H7 (cell line): Measurements from ENCODE around the gene SEC24D. TPM values are rescaled to one million over a fixed set of nuclear protein-coding genes. Genes with fewer than 3 reads are reported as not detected.

Source experiments
- DNase-seq: peaks from one replicate; pipeline ENCODE4 v3.0.0; 2012
- H3K27me3 ChIP-seq: 2 replicates; pipeline ENCODE4 v1.6.0; 2011; ENCODE audit warnings: mild to moderate bottlenecking, low read length; ENCODE audit not compliant: control insufficient read depth, insufficient read depth
- H3K36me3 ChIP-seq: replicated peaks from 2 replicates; pipeline ENCODE4 v1.5.1; 2011; ENCODE audit warnings: low read length; ENCODE audit not compliant: control insufficient read depth, insufficient read depth
- H3K4me3 ChIP-seq: 2 replicates; pipeline ENCODE4 v1.5.1; 2011; ENCODE audit warnings: low read depth, mild to moderate bottlenecking, control low read depth, low read length, moderate library complexity; ENCODE audit not compliant: insufficient read depth
- total RNA-seq: library from RNA; depleted of rRNA; stranded (reverse); fragments of >200 nt; shearing (Covaris generic); gene quantifications from 2 replicates; pipeline ENCODE4 v1.2.3, GENCODE V29; 2014

The SEC24D gene
- total RNA-seq, 1 experiment from 2014 or later, result 39.4 TPM

GRCh38 chr4:118761397-118762016 is 74.4 kb downstream of the SEC24D start:
- Histone ChIP-seq H3K36me3 (peaks cover 14% of the 10 kb centered on the region), H3K4me3 (no peak overlapping the region), H3K27me3 (no peaks in the 10 kb centered on the region)
- no peak for DNase-seq

DNA sequence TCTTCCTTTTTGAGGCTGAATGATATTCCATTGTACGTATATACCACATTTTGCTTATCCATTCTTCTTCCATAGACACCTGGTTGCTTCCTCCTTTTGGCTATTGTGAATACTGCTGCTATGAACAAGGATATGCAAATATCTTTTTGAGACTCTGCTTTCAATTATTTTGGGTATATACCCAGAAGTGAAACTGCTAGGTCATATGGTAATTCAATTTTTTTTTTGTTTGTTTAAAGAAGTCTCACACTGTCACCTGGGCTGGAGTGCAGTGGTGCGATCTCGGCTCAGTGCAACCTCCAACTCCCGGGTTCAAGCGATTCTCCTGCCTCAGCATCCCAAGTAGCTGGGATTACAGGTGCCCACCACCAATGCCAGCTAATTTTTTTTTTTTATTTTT is 75.4 kb downstream of the SEC24D start:
- Histone ChIP-seq H3K36me3 (peaks cover 13% of the 10 kb centered on the region), H3K27me3 (no peaks in the 10 kb centered on the region), H3K4me3 (no peak overlapping the region)
- no peak for DNase-seq

DNA sequence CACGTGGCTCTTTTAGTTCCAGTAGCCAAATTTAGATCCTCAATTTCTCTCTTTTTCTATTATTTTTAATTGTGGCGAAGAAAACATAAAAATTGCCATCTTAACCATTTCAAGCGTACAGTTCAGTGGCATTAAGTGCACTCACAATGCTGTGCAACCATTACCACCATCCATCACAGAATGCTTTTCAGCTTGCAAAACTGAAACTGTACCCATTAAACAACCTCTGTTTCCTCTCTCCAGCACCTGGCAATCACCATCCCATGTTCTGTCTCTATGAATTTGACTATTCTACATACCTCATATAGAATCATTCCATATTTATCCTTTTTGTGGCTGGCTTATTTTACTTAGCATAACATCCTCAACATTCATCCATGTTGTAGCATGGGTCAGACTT is 75.8 kb downstream of the SEC24D start:
- Histone ChIP-seq H3K4me3 (no peak overlapping the region), H3K36me3 (peaks cover 11% of the 10 kb centered on the region), H3K27me3 (no peaks in the 10 kb centered on the region)
- DNase-seq, result no peak

DNA sequence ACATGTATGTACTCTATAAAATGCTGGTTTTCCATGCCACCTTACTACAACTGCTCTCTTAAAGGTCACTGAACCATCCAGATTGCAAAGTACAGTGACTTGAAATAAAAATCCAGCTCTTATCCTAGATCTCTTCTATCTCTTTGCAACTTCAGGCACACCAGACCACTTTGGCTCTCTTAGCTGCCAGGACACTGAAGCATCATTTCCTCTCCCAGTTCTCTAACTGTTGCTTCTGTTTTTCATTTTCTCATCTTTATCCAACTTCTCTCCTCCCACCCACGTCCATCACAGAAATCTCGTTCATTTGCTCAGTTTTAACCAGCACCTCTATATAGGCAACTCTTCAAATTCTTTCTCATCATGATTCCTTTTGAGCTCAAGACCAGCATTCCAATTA is 76.4 kb downstream of the SEC24D start:
- Histone ChIP-seq H3K27me3 (no peaks in the 10 kb centered on the region), H3K36me3 (peaks cover 10% of the 10 kb centered on the region), H3K4me3 (no peak overlapping the region)
- DNase-seq, result no peak

DNA sequence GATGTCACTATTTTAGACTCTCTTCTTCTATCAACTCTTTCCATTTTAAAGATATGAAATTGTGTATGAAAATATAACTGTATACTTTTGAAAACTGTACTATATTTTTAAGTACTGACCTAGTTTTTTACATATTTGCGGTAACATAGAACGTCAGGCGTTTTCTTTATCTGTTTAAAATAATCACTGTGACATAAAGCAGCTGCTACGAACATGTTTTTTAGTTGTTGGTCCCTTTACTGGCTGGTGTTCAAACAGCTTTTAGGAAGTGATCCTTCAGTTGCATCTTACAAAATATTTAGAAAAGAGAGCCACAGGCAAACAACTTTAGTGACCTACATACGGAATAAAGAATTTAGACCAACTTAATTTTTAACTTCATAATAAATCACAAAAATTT is 77.6 kb downstream of the SEC24D start:
- H3K27me3 ChIP-seq, result no peaks in the 10 kb centered on the region
- H3K4me3 ChIP-seq, result no peak overlapping the region
- peaks cover 7% of the 10 kb centered on the region for H3K36me3 ChIP-seq
- DNase-seq, result no peak

DNA sequence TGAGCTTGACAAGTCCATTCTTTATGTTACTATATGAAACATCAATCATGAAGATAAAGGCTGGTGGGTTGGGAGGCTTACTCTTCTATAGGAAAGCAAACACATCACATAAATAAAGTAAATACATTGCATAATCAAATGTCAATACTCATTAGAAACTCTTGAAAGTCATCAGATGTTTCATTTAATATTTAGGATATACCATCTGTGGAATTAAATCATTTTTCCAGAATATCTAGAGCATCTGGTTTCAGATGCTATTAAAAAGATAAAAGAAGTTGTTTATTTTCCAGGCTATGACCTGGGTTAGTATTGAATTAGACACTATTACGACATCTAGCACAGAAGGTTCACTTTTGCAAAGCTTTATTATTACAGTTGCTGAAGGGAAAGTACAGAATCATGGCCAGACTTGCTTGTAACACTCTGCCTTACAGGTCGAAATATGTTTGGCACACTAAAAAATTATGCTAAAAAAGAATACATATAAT is 78.1 kb downstream of the SEC24D start:
- H3K4me3 ChIP-seq, result no peak overlapping the region
- H3K27me3 ChIP-seq, result no peaks in the 10 kb centered on the region
- DNase-seq, result no peak
- H3K36me3 ChIP-seq, result peaks cover 8% of the 10 kb centered on the region

DNA sequence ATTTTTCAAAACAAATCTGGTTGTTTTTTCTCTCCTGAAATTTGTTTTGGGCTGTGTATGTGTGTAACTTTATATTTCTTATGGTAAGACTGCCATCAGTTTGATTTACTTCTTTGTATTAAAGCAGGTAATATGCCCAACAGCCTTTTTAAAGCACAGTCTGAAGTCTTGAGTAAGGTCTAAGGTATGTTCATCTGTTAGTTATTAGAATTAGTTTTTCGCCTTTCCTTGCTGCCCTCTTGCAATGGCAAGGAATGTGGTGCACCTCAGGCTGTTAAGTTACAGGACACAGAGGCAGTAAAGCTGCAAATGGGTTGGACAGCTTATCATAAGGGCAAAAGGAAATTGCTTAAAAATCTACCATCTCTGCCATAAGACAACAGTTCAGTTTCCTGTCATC is 79.0 kb downstream of the SEC24D start:
- DNase-seq, result no peak
- H3K4me3 ChIP-seq, result no peak overlapping the region
- peaks cover 8% of the 10 kb centered on the region for H3K36me3 ChIP-seq
- no peaks in the 10 kb centered on the region for H3K27me3 ChIP-seq

DNA sequence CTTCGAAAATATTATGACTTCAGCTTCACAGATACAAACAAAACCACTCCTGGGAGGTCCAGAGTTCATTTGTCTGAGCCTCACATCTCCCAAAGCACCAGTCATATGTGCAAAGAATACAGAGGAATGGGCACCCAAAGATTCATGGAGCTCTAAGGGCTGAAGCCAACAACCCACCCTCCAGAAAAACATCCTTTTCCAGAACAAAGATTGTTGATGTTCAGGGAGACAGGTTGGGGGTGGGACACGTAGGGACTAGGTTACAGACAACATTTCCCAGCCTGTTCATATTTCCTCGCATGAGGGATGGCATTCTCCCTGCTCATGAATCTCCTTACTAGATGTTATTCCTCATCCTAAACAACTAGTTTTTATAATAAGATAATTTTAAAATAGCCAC is 79.5 kb downstream of the SEC24D start:
- no peak for DNase-seq
- Histone ChIP-seq H3K4me3 (no peak overlapping the region), H3K27me3 (no peaks in the 10 kb centered on the region), H3K36me3 (peaks cover 10% of the 10 kb centered on the region)

- DNase-seq, result no peak
- H3K36me3 ChIP-seq, result peaks cover 13% of the 10 kb centered on the region
- no peak overlapping the region for H3K4me3 ChIP-seq
- no peaks in the 10 kb centered on the region for H3K27me3 ChIP-seq
These were observed 80.3 kb downstream of the SEC24D start for GRCh38 chr4:118755438-118756226.

- no peak for DNase-seq
- Histone ChIP-seq H3K4me3 (no peak overlapping the region), H3K27me3 (no peaks in the 10 kb centered on the region), H3K36me3 (peaks cover 13% of the 10 kb centered on the region)
These were observed 81.0 kb downstream of the SEC24D start for GRCh38 chr4:118754890-118755289.

DNA sequence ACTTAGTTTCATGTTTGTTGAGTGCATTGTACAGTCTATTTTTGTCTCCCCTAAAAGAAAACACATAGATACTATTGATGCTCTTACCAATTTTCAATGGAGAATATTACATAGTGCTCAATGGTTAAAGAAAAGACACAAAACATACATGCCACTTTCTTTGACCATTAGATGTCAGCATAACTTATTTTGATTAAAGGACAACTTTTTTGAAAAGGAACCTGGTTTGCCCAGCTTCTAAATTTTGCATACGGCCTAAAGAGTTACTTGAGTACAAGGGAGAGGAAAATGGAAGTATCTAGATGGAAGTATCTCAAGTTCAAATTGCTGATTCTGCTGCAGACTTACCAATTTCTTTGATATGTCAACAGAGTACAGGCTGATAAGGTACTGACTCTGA is 82.2 kb downstream of the SEC24D start:
- H3K36me3 ChIP-seq, result peaks cover 11% of the 10 kb centered on the region
- H3K27me3 ChIP-seq, result no peaks in the 10 kb centered on the region

GRCh38 chr4:118753096-118753495 is 82.8 kb downstream of the SEC24D start:
- Histone ChIP-seq H3K4me3 (no peak overlapping the region), H3K36me3 (peaks cover 11% of the 10 kb centered on the region), H3K27me3 (no peaks in the 10 kb centered on the region)
- no peak for DNase-seq

More for the DNA sequence above, 82.2 kb downstream of the SEC24D start:
- no peak overlapping the region for H3K4me3 ChIP-seq
- DNase-seq, result no peak

- no peak for DNase-seq
- H3K27me3 ChIP-seq, result no peaks in the 10 kb centered on the region
- H3K36me3 ChIP-seq, result peaks cover 11% of the 10 kb centered on the region
- no peak overlapping the region for H3K4me3 ChIP-seq
These were observed 83.4 kb downstream of the SEC24D start for GRCh38 chr4:118752551-118752950.

GRCh38 chr4:118751629-118752323 is 84.2 kb downstream of the SEC24D start:
- Histone ChIP-seq H3K36me3 (peaks cover 9% of the 10 kb centered on the region), H3K27me3 (no peaks in the 10 kb centered on the region), H3K4me3 (no peak overlapping the region)
- no peak for DNase-seq
